Measurements from ENCODE around the gene TEX2. TPM values are rescaled to one million over a fixed set of nuclear protein-coding genes. Genes with fewer than 3 reads are reported as not detected.

Gene TEX2
- total RNA-seq, 1 experiment from 2014 or later = 10.8 TPM

GRCh38 chr17:64269687-64270649, 6.9 kb upstream of the TEX2 start:
- Mint-ChIP-seq H3K36me3 (no peaks in the 10 kb centered on the region), H3K4me1 (peaks cover 7% of the 10 kb centered on the region), H3K9me3 (peaks cover 14% of the 10 kb centered on the region), H3K27ac (no peak overlapping the region), H3K4me3 (no peak overlapping the region), H3K27me3 (ENCODE audit: low read depth) (peaks cover 18% of the 10 kb centered on the region)
- ChIA-PET POLR2A (interaction anchor here (0.6 kb wide), 1 partner anchor 1076 kb away, joined by 9 read pairs; no protein-coding TSS in a partner anchor), CTCF (interaction anchor here (0.6 to 1.4 kb wide), 2 partner anchors 12 to 64 kb away, joined by 3 to 7 read pairs; no protein-coding TSS in a partner anchor)
- no peak for DNase-seq (ENCODE audit: low spot score)
- ATAC-seq = peak; percentile 44
- no peak for TF ChIP-seq GABPB1 (CRISPR knock-in tag; IDR thresholded peaks at IDR 0.05)
- TF ChIP-seq E2F4 (CRISPR knock-in tag; IDR thresholded peaks at IDR 0.05; ENCODE audit: borderline replicate concordance, low read depth) = no peak
- TF ChIP-seq GTF2I (CRISPR knock-in tag; conservative IDR thresholded peaks at IDR 0.05) = no peak
- TF ChIP-seq ZNF138 (CRISPR knock-in tag; conservative IDR thresholded peaks at IDR 0.05) = no peak
- no peak for TF ChIP-seq NFATC4 (CRISPR knock-in tag; IDR thresholded peaks at IDR 0.05)
- no peak for TF ChIP-seq ZNF532 (CRISPR knock-in tag; IDR thresholded peaks at IDR 0.05; ENCODE audit: borderline replicate concordance)
- TF ChIP-seq ZMAT4 (CRISPR knock-in tag; IDR thresholded peaks at IDR 0.05) = no peak
- TF ChIP-seq MAX (CRISPR knock-in tag; IDR thresholded peaks at IDR 0.05) = no peak
- no peak for TF ChIP-seq NR1H2 (CRISPR knock-in tag; IDR thresholded peaks at IDR 0.05)
- TF ChIP-seq IRF1 (CRISPR knock-in tag; IDR thresholded peaks at IDR 0.05) = no peak
- TF ChIP-seq ZBTB43 (CRISPR knock-in tag; IDR thresholded peaks at IDR 0.05) = no peak
- no peak for TF ChIP-seq ZNF219 (CRISPR knock-in tag; IDR thresholded peaks at IDR 0.05; ENCODE audit: borderline replicate concordance)
- no peak for TF ChIP-seq AR (CRISPR knock-in tag; IDR thresholded peaks at IDR 0.05)
- no peak for TF ChIP-seq RELA (CRISPR knock-in tag; IDR thresholded peaks at IDR 0.05; ENCODE audit: borderline replicate concordance)
- no peak for TF ChIP-seq HMGA2 (CRISPR knock-in tag; IDR thresholded peaks at IDR 0.05)
- TF ChIP-seq ZNF423 (CRISPR knock-in tag; IDR thresholded peaks at IDR 0.05) = no peak

Measured in WTC11 (cell line).